GM18517 (cell line): ENCODE results near the gene CRBN.

Experiments used
- ATAC-seq: cut with Tn5 transposase; IDR thresholded peaks from one replicate; pipeline ENCODE4 v1.9.1; 2021; ENCODE audit warnings: mild to moderate bottlenecking, moderate library complexity; ENCODE audit not compliant: unreplicated experiment

Gene CRBN

DNA sequence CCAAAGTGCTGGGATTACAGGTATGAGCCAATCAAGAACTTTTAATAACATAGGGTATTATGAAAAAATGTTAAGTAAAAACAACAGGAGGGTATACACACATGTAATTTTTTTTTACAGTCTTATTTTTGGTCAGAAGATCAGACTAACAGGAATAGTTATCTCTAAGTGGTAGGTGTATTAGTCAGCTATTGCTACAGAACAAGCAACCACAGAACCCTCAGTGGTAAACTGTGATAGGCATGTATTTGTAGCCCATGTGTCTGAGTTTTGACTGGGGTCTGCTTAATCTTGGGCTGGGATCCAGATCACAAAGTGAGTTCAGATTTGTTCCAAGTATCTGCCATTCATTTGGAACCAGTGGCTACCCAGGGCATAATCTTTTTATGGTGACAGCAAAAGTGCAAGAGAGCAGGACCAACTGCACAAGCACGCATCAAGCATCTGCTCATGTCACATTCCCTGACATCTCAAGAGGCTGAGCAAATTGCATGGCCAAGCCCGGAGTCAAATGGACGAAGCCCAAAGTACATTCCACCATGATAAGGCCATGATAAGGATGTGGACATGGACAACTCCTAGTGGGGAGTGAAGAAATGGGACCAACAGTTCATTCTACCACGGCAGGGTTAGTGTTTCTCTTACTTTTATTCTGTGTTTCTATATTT lies 66.3 kb downstream of the CRBN start:
- no peak for ATAC-seq

DNA sequence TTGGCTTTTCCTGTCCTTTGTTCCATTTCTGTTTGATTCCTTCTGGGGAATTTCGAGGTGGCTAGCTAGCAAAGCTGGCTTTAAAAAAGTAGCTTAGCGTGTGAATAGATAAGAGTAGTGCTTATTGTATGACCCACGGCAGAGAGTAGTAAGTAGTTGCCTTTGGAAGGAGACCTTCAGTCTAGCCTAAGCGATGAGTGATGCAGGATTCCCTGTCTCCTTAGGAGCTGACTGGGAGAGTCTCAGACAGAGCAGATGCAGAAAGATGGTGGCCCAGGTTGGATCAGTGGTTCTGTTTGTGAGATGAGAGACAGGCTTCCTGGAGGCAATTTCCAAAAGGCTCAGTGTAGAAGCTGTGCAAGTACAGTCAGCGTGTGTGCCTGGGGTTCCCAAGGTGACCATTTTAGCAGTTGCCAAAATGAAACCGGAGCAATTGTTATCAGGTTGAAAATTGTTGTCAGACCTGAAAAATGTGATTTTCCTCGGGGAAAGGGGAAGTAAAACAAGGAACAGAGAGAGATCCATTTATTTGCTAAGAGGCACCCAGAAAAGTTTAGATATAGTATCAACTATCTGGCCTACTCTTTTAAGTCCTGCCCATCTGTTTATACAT lies 68.6 kb downstream of the CRBN start:
- no peak for ATAC-seq

DNA sequence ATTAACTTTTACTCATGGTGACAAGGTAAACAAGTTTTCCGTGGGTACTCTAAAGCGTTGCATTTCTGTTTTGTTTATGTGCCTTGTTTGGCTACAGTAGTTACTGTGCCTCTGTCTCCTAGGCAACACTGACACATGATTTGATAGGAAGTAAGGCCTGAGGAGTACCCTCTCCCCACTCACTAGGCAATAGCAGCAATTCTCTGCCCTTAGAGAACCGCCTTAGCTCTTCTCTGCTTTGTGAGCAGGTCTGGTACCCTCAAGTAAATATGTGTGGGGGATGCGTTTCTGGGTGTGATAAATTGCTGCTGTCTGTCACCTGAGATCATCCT lies 69.2 kb downstream of the CRBN start, which contains the start of gene IL5RA:
TSS of gene IL5RA (minus strand) at position 76 of the 332 bp plus-strand sequence. CDS start 5,390 bp downstream, outside the sequence.
- no peak for ATAC-seq

DNA sequence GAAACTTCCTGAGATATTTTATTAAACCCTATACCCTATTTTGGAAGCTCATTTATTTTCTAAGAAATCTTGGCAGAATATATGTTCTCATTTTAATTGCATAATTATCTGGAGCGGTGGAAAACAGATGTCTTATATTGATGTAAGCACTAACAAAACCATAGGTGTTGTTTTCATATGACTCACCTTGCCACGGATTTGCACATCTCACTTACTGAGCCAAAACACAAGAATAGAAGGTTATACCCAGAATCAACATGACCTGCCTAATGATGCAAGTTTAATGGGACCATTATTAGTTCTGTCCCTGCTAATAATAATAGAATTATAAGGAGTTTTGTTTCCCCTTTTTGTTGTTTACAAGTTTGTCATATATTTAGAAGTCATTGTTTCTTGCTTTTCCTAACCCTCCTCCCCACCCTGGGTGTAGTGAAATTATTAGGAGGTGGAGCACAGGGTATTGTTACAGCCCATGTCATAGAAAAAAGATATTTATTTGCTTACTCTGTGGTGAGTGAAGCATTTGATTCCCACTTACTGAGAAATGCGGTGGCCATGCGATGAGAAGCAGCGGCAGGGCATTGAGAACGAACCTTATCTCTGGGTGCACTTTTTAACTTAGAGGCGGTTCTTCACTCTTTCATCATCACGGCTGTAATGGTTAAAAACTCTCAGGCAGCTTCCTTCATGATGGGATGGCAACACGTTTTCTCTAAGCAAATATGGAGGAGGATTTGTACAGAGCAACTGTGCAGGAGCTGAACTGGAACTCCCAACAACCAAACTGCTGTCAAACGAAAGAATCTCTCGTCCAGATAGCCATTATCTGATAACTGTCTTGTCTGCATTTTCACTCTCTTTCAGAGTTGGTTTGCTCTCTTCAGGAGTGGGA lies 69.8 kb downstream of the CRBN start:
- ATAC-seq: peak; percentile 86

DNA sequence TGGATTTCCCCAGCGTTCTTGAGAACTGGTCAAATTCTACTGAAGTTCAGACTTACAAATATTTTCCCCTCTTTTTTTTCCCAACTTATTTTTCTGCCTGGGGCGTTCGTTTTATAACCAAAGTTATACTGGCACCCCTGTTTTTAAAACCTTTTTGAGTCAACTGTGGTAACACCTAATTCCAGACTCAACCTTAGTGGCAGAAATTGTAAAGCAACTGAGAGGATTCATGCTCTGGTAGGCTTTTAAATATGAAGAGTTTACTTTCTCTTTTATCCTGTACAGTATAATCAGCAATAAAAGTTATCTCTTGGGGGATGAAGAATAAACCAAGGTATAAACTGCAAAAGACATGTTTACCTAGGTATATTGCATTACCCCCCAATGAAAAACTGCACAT lies 71.6 kb downstream of the CRBN start:
- ATAC-seq: no peak

DNA sequence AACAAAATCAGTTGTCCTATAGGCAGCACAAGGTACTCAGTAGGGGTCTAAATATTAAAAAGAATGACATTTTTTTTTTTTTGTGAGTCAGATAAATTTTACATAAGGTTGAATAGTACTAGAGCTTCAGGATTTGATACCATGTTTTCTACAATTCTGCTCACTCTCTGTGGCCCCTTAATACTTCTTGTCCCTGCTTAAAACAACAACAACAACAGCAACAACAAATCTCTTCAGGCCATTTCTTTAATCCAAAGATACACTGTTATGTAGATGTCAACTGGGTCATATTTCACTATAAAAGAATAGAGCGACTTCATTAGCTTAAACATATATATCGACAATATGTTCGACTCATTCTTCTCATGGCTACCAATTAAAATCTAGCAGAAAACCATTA lies 72.3 kb downstream of the CRBN start:
- ATAC-seq: no peak

DNA sequence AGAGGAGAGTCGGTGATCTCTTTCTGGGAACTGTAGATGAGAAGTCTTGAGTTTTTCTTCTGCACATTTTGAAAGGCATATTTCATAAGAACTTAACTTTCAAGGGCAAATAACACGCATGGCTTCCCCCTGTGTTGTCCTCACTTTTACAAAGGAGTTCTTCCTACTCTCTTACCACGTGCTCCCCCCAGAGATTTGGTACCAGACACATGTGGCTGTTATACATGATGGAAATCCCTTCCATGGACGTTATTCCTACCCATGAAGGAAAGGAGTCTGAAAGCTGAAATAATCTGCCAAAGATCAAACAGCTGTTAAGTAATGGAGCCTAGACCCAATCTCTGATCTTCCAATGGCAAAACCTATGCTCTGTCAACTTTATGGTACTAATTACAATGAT lies 73.7 kb downstream of the CRBN start:
- ATAC-seq: no peak

DNA sequence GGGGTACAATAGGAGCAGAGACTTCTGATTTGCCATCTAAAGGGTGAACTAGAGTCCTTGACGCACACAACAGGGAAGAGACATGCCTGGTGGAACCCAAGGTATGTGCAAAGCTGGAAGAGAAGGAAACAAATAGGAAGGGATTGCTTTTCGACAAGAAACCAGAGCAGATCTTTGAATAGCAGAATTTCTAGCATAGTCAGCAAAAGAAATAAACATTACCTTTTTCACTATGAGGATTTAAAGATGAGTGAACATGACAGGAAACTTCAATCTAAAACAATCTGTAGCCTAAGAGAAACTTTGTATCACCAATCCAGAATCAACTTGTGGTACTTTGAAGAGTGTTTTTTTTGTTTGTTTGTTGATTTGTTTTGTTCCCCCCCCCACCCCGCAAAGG lies 74.2 kb downstream of the CRBN start:
- no peak for ATAC-seq

DNA sequence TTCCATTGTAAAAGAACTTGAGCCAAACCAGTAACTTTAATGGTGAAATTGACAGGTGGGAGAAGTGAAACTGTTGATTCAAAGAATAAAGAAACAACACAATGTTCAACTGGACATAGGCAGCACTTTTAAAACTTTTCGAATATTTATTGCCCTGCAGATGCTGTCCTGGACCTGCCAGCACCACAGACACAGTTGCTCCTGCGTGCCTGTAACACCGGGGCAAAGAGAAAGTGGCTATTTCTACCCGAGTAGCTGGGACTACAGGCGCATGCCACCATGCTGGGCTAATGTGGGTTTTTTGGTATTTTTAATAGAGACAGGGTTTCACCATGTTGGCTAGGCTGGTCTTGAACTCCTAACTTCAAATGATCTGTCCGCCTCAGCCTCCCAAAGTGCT lies 76.7 kb downstream of the CRBN start:
- no peak for ATAC-seq

DNA sequence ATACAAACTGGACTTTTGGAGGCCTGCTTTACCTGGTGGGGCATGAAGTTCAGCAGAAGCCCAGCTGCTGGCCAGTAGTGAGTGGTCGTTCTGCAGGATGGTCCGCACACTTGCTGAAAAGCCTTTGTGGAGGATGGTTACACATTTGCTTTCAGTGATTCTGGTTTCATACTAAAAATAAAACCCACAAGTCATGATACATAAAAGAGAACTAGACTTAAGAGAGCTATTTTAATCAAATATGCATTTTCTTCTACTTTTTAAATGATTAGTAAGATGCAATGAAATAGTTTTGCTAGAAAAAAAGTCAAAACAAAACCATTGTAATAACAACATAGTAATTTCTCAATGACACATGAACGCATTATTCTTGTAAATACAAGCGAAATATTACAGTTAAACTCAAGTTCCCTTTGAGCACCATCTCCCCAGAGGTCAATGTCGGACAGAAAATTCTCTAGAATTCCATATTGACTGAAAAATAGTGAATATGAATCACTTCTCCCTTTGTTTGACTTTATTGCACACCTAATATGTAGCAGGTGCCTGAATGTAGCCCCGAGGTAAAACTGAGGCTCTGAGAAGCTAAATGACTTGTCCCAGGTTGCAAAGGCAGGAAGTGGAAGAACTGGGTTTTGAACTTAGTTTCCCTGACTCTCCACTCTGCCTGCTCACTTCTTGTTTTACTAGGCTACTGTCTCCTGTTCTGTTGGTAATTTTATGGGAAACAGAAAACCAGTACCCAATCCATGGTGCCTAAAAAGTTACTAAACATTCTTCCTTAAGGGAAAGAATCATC lies 77.6 kb downstream of the CRBN start:
- peak; percentile 50 for ATAC-seq
